SKM-1 (cell line): ENCODE results near the gene CCDC120.
A peak's percentile ranks its signal among the peaks of the same experiment; 100 is the strongest.

Source experiments
- DNase-seq: peaks from one replicate; lab custom pipeline; 2025; ENCODE audit not compliant: unreplicated experiment; lab: John Stamatoyannopoulos, UW

Gene CCDC120

GRCh38 chrX:49061916-49062315 is 3.1 kb downstream of the CCDC120 start:
- no peak for DNase-seq

- DNase-seq = no peak
These were observed 4.9 kb downstream of the CCDC120 start for GRCh38 chrX:49063715-49064114.

GRCh38 chrX:49064303-49064702 is 5.5 kb downstream of the CCDC120 start:
- no peak for DNase-seq

GRCh38 chrX:49064735-49065134 is 5.9 kb downstream of the CCDC120 start:
- no peak for DNase-seq

GRCh38 chrX:49066278-49066677 is 7.5 kb downstream of the CCDC120 start:
- no peak for DNase-seq

- DNase-seq = no peak
These were observed 7.9 kb downstream of the CCDC120 start for GRCh38 chrX:49066690-49067089.

- DNase-seq = no peak
These were observed 8.7 kb downstream of the CCDC120 start for GRCh38 chrX:49067285-49068120.

GRCh38 chrX:49069038-49069437 is 10.2 kb downstream of the CCDC120 start:
- DNase-seq = no peak

GRCh38 chrX:49070988-49071387 is 12.2 kb downstream of the CCDC120 start:
- DNase-seq = no peak

- no peak for DNase-seq
These were observed 13.3 kb downstream of the CCDC120 start for GRCh38 chrX:49071877-49072711.

- no peak for DNase-seq
These were observed 13.9 kb downstream of the CCDC120 start for GRCh38 chrX:49072712-49073095.

- peak; percentile 40 for DNase-seq
These were observed 15.1 kb downstream of the CCDC120 start, which contains the start of gene PRAF2 for GRCh38 chrX:49073601-49074575. TSS of gene PRAF2 (minus strand) at chrX:49074002. CDS start at chrX:49073987, 15 bp downstream.

- DNase-seq = no peak
These were observed 16.5 kb downstream of the CCDC120 start for GRCh38 chrX:49075347-49075746.

GRCh38 chrX:49077941-49078340 is 19.1 kb downstream of the CCDC120 start:
- DNase-seq = no peak

GRCh38 chrX:49079489-49080428 is 21.0 kb downstream of the CCDC120 start, which contains the start of gene WDR45:
TSS of gene WDR45 (minus strand) at chrX:49079887. CDS start at chrX:49078095, 1,792 bp downstream.
- DNase-seq = peak; percentile 28

GRCh38 chrX:49082271-49082871 is 23.6 kb downstream of the CCDC120 start:
- DNase-seq = no peak

GRCh38 chrX:49089553-49089952 is 30.8 kb downstream of the CCDC120 start:
- DNase-seq = no peak

GRCh38 chrX:49096419-49096818 is 37.6 kb downstream of the CCDC120 start:
- DNase-seq = no peak
